HepG2 (cell line): Measurements from ENCODE around the gene NR1H3.

Experiments used
- CTCF ChIP-seq: sonication (generic); formaldehyde crosslinking; IDR thresholded peaks from 2 replicates; pipeline ENCODE4 v1.5.0; 2020; ENCODE audit warnings: mild to moderate bottlenecking, missing genetic modification reagents, moderate library complexity
- NFE2L2 ChIP-seq: fragments of 150-350 bp; IDR thresholded peaks from 2 replicates; pipeline ENCODE4 v1.6.1; 2014; ENCODE audit warnings: low read length
- NR2F2 ChIP-seq: IDR thresholded peaks from 2 replicates; pipeline ENCODE4 v1.6.1; 2012; ENCODE audit warnings: low read depth, inconsistent platforms, borderline replicate concordance
- ZBTB1 ChIP-seq: sonication (generic); formaldehyde crosslinking; IDR thresholded peaks from 2 replicates; pipeline ENCODE4 v1.4.0; 2020; ENCODE audit warnings: missing genetic modification reagents, borderline replicate concordance
- ZBTB26 ChIP-seq: IDR thresholded peaks from 2 replicates; pipeline ENCODE4 v1.6.1; 2016; ENCODE audit warnings: missing compliant biosample characterization, missing genetic modification reagents, borderline replicate concordance
- ZNF720 ChIP-seq: sonication (generic); formaldehyde crosslinking; IDR thresholded peaks from 2 replicates; pipeline ENCODE4 v1.4.0; 2020; ENCODE audit warnings: missing genetic modification reagents

- TF ChIP-seq CTCF (CRISPR knock-in tag) (no peak), ZBTB26 (CRISPR knock-in tag) (no peak), NFE2L2 (no peak), ZNF720 (no peak), ZBTB1 (CRISPR knock-in tag) (no peak), NR2F2 (no peak)
These were observed 23.1 kb downstream of the NR1H3 start for GRCh38 chr11:47280860-47281259.
